ENCODE results near the gene SYNPO. TPM values are rescaled to one million over a fixed set of nuclear protein-coding genes. Genes with fewer than 3 reads are reported as not detected.

Gene SYNPO
- total and polyA plus RNA-seq, 2 experiments from 2014 or later = 7.1 to 8.4 TPM

DNA sequence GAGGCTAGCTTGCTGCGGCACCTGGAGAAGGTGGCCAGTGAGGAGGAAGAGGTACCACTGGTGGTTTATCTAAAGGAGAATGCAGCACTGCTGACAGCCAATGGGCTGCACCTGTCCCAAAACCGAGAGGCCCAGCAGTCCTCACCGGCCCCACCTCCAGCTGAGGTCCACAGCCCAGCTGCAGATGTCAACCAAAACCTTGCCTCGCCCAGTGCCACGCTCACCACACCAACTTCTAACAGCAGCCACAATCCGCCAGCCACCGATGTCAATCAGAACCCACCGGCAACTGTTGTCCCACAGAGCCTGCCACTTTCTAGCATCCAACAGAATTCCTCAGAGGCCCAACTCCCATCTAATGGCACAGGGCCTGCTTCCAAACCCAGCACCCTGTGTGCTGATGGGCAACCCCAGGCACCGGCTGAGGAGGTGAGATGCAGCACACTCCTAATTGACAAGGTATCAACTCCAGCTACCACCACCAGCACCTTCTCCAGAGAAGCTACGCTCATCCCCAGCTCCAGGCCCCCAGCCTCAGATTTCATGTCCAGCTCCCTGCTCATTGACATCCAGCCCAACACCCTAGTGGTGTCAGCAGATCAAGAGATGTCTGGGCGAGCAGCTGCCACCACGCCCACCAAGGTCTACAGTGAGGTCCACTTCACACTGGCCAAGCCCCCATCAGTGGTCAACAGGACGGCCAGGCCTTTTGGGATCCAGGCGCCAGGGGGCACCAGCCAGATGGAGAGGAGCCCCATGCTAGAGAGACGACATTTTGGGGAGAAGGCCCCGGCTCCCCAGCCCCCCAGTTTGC is 8.0 kb downstream of the SYNPO start:
- no peaks in the 10 kb centered on the region for H3K9me2 ChIP-seq (replicated peaks; ENCODE audit: insufficient read depth)
- no peak for DNase-seq (ENCODE audit: low spot score)
- no peak overlapping the region for H3K27ac ChIP-seq
- WGBS (ENCODE audit: low lambda C conversion rate, missing lambda C conversion rate) = 94% methylated on average over 16 of the region's 16 CpGs
- peaks cover 21% of the 10 kb centered on the region for H3K4me1 ChIP-seq (ENCODE audit: insufficient read depth)
- no peak overlapping the region for H3K4me2 ChIP-seq
- H4K20me1 ChIP-seq (ENCODE audit: insufficient read depth, poor library complexity, severe bottlenecking) = no peaks in the 10 kb centered on the region
- no peaks in the 10 kb centered on the region for H3K36me3 ChIP-seq (replicated peaks; ENCODE audit: insufficient read depth, low read depth)
- H2AFZ ChIP-seq = no peak overlapping the region
- TF ChIP-seq, protein P1, sequence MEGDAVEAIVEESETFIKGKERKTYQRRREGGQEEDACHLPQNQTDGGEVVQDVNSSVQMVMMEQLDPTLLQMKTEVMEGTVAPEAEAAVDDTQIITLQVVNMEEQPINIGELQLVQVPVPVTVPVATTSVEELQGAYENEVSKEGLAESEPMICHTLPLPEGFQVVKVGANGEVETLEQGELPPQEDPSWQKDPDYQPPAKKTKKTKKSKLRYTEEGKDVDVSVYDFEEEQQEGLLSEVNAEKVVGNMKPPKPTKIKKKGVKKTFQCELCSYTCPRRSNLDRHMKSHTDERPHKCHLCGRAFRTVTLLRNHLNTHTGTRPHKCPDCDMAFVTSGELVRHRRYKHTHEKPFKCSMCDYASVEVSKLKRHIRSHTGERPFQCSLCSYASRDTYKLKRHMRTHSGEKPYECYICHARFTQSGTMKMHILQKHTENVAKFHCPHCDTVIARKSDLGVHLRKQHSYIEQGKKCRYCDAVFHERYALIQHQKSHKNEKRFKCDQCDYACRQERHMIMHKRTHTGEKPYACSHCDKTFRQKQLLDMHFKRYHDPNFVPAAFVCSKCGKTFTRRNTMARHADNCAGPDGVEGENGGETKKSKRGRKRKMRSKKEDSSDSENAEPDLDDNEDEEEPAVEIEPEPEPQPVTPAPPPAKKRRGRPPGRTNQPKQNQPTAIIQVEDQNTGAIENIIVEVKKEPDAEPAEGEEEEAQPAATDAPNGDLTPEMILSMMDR (IDR thresholded peaks at IDR 0.05; ENCODE audit: poor library complexity) = no peak
- TF ChIP-seq EZH2phosphoT487 (IDR thresholded peaks at IDR 0.05; ENCODE audit: low read depth, severe bottlenecking, unreplicated experiment) = no peak
- no peak overlapping the region for H3K4me3 ChIP-seq
- H3K9me3 ChIP-seq (ENCODE audit: low read depth) = no peaks in the 10 kb centered on the region
- peaks cover 34% of the 10 kb centered on the region for H3K79me2 ChIP-seq
- no peaks in the 10 kb centered on the region for H3K27me3 ChIP-seq

DNA sequence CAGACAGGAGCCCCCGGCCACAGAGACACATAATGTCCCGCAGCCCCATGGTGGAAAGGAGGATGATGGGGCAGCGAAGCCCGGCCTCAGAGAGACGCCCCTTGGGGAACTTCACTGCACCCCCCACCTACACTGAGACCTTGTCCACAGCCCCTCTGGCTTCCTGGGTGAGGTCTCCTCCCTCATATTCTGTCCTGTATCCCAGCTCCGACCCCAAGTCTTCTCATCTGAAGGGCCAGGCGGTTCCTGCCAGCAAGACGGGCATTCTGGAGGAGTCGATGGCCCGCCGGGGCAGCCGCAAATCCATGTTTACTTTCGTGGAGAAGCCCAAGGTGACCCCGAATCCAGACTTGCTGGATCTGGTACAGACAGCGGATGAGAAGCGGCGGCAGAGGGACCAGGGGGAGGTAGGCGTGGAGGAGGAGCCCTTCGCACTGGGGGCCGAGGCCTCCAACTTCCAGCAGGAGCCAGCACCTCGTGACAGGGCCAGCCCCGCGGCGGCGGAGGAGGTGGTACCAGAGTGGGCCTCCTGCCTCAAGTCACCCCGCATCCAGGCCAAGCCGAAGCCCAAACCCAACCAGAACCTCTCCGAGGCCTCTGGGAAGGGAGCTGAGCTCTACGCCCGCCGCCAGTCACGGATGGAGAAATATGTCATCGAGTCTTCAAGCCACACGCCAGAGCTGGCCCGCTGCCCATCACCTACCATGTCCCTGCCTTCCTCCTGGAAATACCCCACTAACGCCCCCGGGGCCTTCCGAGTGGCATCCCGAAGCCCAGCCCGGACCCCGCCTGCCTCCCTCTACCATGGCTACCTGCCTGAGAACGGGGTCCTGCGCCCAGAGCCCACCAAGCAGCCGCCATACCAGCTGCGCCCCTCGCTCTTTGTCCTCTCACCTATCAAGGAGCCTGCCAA is 8.9 kb downstream of the SYNPO start:
- TF ChIP-seq EZH2 (IDR thresholded peaks at IDR 0.05; ENCODE audit: borderline replicate concordance) = no peak
- H3K79me2 ChIP-seq = peaks cover 26% of the 10 kb centered on the region
- H3K4me2 ChIP-seq = no peak overlapping the region
- peaks cover 12% of the 10 kb centered on the region for H3K4me1 ChIP-seq (ENCODE audit: insufficient read depth)
- H3K9me2 ChIP-seq (replicated peaks; ENCODE audit: insufficient read depth) = no peaks in the 10 kb centered on the region
- H3K27ac ChIP-seq = no peak overlapping the region
- H3K36me3 ChIP-seq (replicated peaks; ENCODE audit: insufficient read depth, low read depth) = no peaks in the 10 kb centered on the region
- no peak overlapping the region for H3K4me3 ChIP-seq
- no peak for DNase-seq (ENCODE audit: low spot score)
- H3K9me3 ChIP-seq (ENCODE audit: low read depth) = no peaks in the 10 kb centered on the region
- H2AFZ ChIP-seq = no peak overlapping the region
- H3K27me3 ChIP-seq = no peaks in the 10 kb centered on the region
- 98% methylated on average over 43 of the region's 46 CpGs for WGBS (ENCODE audit: low lambda C conversion rate, missing lambda C conversion rate)
- H4K20me1 ChIP-seq (ENCODE audit: insufficient read depth, poor library complexity, severe bottlenecking) = no peaks in the 10 kb centered on the region

DNA sequence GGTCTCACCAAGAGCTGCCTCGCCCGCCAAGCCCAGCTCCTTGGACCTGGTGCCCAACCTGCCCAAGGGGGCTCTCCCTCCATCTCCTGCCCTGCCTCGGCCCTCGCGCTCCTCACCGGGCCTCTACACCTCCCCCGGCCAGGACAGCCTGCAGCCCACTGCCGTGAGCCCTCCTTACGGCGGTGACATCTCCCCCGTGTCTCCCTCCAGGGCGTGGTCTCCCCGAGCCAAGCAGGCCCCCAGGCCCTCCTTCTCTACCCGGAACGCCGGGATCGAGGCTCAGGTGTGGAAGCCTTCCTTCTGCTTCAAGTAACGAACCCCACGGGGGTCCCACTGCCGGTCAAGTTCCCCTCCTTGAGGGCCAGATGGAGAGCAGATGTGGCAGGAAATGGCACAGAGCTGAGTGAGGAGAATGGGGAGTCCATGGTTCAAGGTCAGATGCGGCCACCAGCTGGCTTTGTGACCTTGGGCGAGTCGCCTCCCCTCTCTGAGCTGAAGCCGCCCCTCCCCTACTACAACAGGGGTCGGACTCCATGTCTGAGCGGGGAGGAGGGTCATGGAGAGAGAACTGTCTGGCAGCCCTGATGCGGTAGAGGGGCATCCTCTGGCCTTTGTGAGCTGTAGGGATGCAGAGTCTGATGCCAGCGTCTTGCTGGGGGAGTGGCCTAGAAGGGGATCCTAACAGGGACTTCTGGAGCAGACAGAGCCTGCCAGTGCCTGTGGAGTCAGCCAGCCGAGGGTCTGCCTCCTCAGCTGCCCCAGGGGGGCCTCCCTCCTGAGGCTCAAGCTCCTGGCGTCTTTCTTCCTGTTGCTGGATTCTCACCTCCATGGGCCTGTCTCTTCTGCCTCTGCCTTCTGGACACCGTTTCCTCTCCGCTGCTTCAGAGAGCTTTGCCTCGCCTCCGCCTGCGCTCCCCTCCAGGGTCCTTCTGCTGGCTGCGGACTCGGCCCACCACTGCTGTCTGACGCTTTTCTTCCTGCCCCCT is 9.9 kb downstream of the SYNPO start:
- no peaks in the 10 kb centered on the region for H3K9me2 ChIP-seq (replicated peaks; ENCODE audit: insufficient read depth)
- 88% methylated on average over 38 of the region's 38 CpGs for WGBS (ENCODE audit: low lambda C conversion rate, missing lambda C conversion rate)
- no peak overlapping the region for H3K4me2 ChIP-seq
- no peaks in the 10 kb centered on the region for H3K9me3 ChIP-seq (ENCODE audit: low read depth)
- TF ChIP-seq, protein P1 (IDR thresholded peaks at IDR 0.05; ENCODE audit: poor library complexity) = no peak
- no peak for TF ChIP-seq EZH2phosphoT487 (IDR thresholded peaks at IDR 0.05; ENCODE audit: low read depth, severe bottlenecking, unreplicated experiment)
- no peak for TF ChIP-seq EZH2 (IDR thresholded peaks at IDR 0.05; ENCODE audit: borderline replicate concordance)
- no peaks in the 10 kb centered on the region for H3K27me3 ChIP-seq
- peaks cover 18% of the 10 kb centered on the region for H3K79me2 ChIP-seq
- H2AFZ ChIP-seq = no peak overlapping the region
- H3K36me3 ChIP-seq (replicated peaks; ENCODE audit: insufficient read depth, low read depth) = no peaks in the 10 kb centered on the region
- H3K27ac ChIP-seq = no peak overlapping the region
- no peak overlapping the region for H3K4me3 ChIP-seq
- no peak for DNase-seq (ENCODE audit: low spot score)
- H4K20me1 ChIP-seq (ENCODE audit: insufficient read depth, poor library complexity, severe bottlenecking) = no peaks in the 10 kb centered on the region
- H3K4me1 ChIP-seq (ENCODE audit: insufficient read depth) = peaks cover 3% of the 10 kb centered on the region

Data from hepatocyte (in vitro differentiated cells).